Ovary (tissue), 3 donors: Measurements from ENCODE around the gene POLE.

ENCODE experiments used
- CTCF ChIP-seq, 3 donors: fragments of 450-650 bp in 2 of 3; fragments of 200-600 bp in 1 of 3; IDR thresholded peaks; one replicate each; pipeline versions ENCODE4 v1.5.1 to v1.8.0; 2016 to 2022; ENCODE audit warnings: antibody characterized with exemption in 3 of 3, mild to moderate bottlenecking in 1 of 3
- EP300 ChIP-seq: sonication (generic); formaldehyde crosslinking; IDR thresholded peaks from one replicate; pipeline ENCODE4 v1.6.1; 2017; ENCODE audit warnings: antibody characterized with exemption
- donor health status: DM: no; HTN: no; CAD: no.

- TF ChIP-seq EP300 (no peak), CTCF (IDR thresholded peaks at IDR 0.05) (no peak)
Observed at GRCh38 chr12:132642846-132643835, 44.0 kb downstream of the POLE start.
